Fibroblast of the aortic adventitia (primary cell): ENCODE data around the gene SOHLH1. TPM values are rescaled to one million over a fixed set of nuclear protein-coding genes. Genes with fewer than 3 reads are reported as not detected.
"Not testable (repeated sequence)": the region's sequence is repeated elsewhere in the genome, so short reads cannot be mapped to it uniquely, and the experiment has no call there.

Source experiments
- DNase-seq: peaks from one replicate; pipeline ENCODE4 v3.0.0-alpha.2; 2010; ENCODE audit warnings: low read depth
- H3K4me3 ChIP-seq: 2 replicates; pipeline ENCODE4 v1.5.1; 2011; ENCODE audit warnings: low read depth, mild to moderate bottlenecking, control low read depth, low read length, moderate library complexity
- total RNA-seq: library from RNA; depleted of rRNA; stranded (reverse); fragments of >200 nt; gene quantifications from 2 replicates; pipeline ENCODE4 v1.2.3, GENCODE V29; 2012; ENCODE audit warnings: low replicate concordance
- TF ChIP-seq, protein P1 (sequence below): IDR thresholded peaks from 2 replicates; pipeline ENCODE4 v1.5.1; 2011; ENCODE audit warnings: mild to moderate bottlenecking, low read length, control low read depth, inconsistent platforms; ENCODE audit not compliant: insufficient read depth

SOHLH1 gene
- total RNA-seq, 1 donor, result not detected

DNA sequence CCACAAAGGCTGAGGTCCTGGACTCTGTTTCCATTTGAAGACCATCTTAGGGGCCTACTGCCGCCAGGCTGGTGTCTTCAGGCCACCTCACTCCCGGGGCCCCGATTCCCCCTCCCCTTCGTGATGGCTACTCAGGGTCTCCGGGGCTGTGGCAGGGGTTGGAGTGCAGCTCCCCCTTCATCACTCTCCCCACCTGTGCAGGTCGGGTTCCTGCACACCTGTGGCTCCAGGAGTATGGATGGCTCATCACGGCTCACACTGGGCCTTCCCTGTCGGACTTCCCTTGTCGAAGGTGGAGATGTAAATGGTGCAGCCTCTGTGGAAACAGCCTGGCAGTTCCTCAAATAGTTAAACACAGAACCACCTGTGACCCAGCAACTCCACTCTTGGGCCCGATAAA is 24.3 kb downstream of the SOHLH1 start:
- no peak overlapping the region for H3K4me3 ChIP-seq
- no peak for DNase-seq
- TF ChIP-seq, protein P1, sequence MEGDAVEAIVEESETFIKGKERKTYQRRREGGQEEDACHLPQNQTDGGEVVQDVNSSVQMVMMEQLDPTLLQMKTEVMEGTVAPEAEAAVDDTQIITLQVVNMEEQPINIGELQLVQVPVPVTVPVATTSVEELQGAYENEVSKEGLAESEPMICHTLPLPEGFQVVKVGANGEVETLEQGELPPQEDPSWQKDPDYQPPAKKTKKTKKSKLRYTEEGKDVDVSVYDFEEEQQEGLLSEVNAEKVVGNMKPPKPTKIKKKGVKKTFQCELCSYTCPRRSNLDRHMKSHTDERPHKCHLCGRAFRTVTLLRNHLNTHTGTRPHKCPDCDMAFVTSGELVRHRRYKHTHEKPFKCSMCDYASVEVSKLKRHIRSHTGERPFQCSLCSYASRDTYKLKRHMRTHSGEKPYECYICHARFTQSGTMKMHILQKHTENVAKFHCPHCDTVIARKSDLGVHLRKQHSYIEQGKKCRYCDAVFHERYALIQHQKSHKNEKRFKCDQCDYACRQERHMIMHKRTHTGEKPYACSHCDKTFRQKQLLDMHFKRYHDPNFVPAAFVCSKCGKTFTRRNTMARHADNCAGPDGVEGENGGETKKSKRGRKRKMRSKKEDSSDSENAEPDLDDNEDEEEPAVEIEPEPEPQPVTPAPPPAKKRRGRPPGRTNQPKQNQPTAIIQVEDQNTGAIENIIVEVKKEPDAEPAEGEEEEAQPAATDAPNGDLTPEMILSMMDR, result no peak

DNA sequence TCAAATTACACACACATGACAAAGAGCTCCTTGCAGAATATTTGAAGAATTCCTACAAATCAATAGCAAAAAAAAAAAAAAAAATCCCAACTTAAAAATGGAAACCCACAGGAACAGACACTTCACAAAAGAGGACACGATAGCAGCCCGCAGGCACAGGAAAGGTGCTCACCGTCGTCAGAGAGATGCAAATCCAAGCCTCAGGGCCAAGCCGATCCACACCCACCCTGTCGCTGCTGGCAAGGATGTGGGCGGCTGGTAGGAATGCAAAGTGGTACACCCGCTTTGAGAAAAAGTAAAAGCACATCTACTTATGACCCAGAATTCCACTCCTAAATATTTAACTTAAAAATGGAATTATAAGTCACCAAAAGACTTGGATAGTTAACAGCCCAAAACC is 25.3 kb downstream of the SOHLH1 start:
- DNase-seq, result no peak
- TF ChIP-seq, protein P1, result no peak
- no peak overlapping the region for H3K4me3 ChIP-seq

DNA sequence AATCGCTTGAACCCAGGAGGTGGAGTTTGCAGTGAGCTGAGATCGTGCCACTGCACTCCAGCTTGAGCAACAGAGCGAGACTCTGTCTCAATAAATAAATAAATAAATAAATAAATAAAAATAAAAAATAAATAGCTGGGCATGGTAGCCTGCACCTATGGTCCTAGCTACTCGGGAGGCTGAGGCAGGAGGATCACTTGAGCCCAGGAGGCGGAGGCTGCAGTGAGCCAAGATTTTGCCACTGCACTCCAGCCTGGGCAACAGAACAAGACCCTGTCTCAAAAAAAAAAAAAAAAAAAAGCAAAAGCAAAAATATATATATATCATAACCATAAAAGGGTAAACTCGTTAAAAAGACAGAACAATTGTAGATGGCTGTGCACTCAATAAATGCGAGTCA is 26.5 kb downstream of the SOHLH1 start:
- H3K4me3 ChIP-seq, DNase-seq: not testable (repeated sequence)

DNA sequence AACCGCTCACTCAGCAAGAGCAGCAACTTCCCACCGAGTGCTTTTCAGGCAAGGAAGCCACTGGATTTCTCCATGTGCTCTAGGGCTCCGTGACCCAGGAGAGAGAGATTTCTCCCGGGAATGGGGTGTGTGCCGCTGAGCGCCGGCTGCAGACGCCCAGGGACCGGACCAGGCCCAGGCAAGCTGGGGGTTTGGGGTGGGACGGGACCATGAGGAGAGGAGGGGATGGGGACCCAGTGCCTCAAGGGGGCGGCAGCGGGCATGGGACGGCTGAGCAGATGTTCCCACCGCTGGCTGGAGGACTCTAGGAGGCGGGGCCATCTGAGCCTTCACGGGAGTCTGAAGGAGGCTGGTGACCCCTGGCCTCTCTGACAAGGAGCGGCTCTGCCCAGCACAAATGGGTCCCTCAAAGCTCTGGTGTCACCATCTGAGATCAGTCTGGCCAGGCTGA is 27.7 kb downstream of the SOHLH1 start:
- TF ChIP-seq, protein P1, result no peak
- no peak for DNase-seq
- no peak overlapping the region for H3K4me3 ChIP-seq

DNA sequence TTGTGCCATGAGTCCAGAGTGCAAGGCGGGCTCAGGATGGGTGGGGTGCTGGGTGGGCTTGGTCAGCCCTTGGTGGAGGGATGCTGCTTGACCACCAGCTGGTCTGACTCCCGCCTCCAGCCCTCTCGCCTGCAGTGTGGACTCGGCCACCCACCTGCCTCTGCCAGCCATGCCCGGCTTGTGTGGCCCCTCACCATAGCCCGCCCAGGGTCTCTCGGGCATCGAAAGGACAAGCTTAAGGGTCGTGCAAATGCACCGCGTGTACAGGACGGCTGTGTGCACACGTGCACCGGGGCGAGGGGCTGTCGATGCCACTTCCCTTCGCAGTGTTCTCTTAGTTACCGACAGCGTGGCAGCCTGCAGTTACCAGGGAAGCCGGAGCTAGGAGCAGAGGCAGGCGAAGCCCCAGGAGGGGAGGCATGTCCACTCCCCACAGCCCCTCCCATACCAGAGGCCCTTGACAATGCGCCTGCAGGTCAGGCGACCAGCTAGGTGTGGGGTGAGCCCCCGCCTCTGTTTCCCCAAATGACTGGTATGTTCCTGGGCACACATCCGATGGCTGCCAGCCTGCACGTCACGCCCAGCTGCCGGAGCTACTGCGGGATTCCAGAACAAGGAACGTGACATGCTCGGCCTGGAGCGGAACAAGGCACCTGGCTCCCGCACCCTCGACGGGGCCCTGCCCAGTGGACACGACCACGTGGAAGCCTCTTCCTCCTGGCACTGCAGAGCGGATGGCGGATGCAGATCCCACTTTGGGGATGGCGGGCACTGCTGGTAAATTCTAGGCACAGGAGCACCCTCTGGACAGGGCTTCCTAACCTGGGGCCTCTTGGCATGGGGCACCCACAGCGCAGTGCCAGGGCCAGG is 28.3 kb downstream of the SOHLH1 start:
- H3K4me3 ChIP-seq, result no peak overlapping the region
- DNase-seq, result no peak
- TF ChIP-seq, protein P1, result no peak

DNA sequence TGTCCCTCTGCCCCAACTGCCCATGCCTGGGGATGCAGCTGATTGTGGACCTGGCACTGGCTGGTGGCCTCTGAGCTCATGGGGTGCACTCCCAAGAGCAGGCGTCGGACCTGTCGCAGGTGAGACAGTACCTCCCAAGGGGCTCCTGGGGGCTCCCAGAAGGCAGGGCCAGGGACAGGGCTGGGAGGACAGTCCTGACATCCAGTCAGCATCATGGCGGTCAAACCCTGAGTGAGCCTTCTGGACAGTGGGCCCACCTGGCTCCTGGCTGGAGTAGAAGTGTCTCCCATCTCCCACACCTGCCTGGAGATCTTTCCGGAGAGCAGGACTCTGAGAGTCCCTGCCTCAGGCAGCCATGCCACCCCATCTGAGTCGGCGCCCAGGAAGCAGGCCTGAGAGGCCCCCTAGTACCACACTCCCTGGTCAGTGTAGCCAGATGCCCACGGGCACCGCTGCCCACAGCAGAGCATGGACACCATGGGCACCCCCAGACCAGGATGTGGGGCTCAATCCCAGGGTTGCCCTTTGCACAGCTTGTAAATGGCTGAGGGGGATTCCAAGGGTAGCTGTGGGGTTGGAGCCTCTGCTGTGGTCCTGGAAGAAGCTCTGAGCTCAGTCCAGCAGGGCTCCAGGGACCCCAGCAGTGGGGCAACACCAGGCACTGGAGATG is 29.5 kb downstream of the SOHLH1 start:
- no peak overlapping the region for H3K4me3 ChIP-seq
- TF ChIP-seq, protein P1, result no peak
- no peak for DNase-seq

DNA sequence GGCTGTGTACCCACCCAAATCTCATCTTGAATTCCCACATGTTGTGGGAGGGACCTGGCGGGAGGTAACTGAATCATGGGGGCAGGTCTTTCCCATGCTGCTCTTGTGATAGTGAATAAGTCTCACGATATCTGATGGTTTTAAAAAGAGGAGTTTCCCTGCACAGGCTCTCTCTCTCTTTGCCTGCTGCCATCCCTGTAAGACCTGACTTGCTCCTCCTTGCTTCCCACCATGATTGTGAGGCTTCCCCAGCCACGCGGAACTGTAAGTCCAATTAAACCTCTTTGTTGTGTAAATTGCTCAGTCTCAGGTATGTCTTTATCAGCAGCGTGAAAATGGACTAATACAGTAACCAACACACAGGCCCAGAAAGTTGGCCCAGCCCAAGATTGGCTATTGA is 30.3 kb downstream of the SOHLH1 start:
- not testable (repeated sequence) for H3K4me3 ChIP-seq, DNase-seq
